ENCODE results near the gene HCRT.

GRCh38 chr17:42155614-42156045, 29.6 kb downstream of the HCRT start:
- TF ChIP-seq, protein P1, sequence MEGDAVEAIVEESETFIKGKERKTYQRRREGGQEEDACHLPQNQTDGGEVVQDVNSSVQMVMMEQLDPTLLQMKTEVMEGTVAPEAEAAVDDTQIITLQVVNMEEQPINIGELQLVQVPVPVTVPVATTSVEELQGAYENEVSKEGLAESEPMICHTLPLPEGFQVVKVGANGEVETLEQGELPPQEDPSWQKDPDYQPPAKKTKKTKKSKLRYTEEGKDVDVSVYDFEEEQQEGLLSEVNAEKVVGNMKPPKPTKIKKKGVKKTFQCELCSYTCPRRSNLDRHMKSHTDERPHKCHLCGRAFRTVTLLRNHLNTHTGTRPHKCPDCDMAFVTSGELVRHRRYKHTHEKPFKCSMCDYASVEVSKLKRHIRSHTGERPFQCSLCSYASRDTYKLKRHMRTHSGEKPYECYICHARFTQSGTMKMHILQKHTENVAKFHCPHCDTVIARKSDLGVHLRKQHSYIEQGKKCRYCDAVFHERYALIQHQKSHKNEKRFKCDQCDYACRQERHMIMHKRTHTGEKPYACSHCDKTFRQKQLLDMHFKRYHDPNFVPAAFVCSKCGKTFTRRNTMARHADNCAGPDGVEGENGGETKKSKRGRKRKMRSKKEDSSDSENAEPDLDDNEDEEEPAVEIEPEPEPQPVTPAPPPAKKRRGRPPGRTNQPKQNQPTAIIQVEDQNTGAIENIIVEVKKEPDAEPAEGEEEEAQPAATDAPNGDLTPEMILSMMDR (conservative IDR thresholded peaks at IDR 0.05; ENCODE audit: low read length), result no peak
- TF ChIP-seq EZH2phosphoT487 (IDR thresholded peaks at IDR 0.05; ENCODE audit: borderline replicate concordance, low read depth, low read length), result no peak

Measured in OCI-LY7 (cell line).